Ovary (tissue), 9 donors: ENCODE results near the gene PTPRO. TPM values are rescaled to one million over a fixed set of nuclear protein-coding genes. Genes with fewer than 3 reads are reported as not detected.

Experiments used
- DNase-seq, 5 donors: peaks; one replicate each; pipeline ENCODE4 v3.0.0-alpha.2; 2019 to 2020
- H3K27ac ChIP-seq, 2 donors: fragments of 200-600 bp; one replicate each; pipeline versions ENCODE4 v1.5.1 to v1.8.0; 2019 to 2022
- H3K27me3 ChIP-seq: fragments of 200-600 bp; one replicate; pipeline ENCODE4 v1.8.0; 2022
- H3K36me3 ChIP-seq: fragments of 200-600 bp; sonication (generic); one replicate; pipeline ENCODE4 v1.5.1; 2019
- H3K4me1 ChIP-seq: one replicate; pipeline ENCODE4 v1.8.1; 2013; ENCODE audit warnings: mild to moderate bottlenecking, moderate library complexity; ENCODE audit not compliant: insufficient read depth
- H3K4me3 ChIP-seq: fragments of 200-600 bp; sonication (generic); one replicate; pipeline ENCODE4 v1.5.1; 2017
- H3K9me3 ChIP-seq, 2 donors: fragments of 200-600 bp in 1 of 2; sonication (generic) in 1 of 2; one replicate each; pipeline versions ENCODE4 v1.5.1 to v1.8.1; 2013 to 2019; ENCODE audit warnings: mild to moderate bottlenecking in 1 of 2, moderate library complexity in 1 of 2
- EP300 ChIP-seq: sonication (generic); formaldehyde crosslinking; IDR thresholded peaks from one replicate; pipeline ENCODE4 v1.6.1; 2017; ENCODE audit warnings: antibody characterized with exemption
- POLR2A ChIP-seq: fragments of 450-650 bp; IDR thresholded peaks from one replicate; pipeline ENCODE4 v1.6.1; 2017; ENCODE audit warnings: antibody characterized with exemption, mild to moderate bottlenecking, moderate library complexity
- WGBS, 3 donors: extraction: QIAGEN DNeasy Blood & Tissue Kit in 1 of 3; methylation state at CpG; one replicate each; pipeline versions ENCODE4 v1.1.5 to v1.1.7; 2013 to 2017; 5-methylcytosine and 5-hydroxymethylcytosine counted together
- intact Hi-C, 4 donors: fragments of 100-400 bp; cut with DNase I; formaldehyde crosslinking; loops; one replicate each; pipeline versions ENCODE4 v1.11.0 to v1.15.1; 2022 to 2023
- polyA plus RNA-seq, 2 donors: library from polyadenylated mRNA; stranded (reverse); fragments of 200-250 nt in 1 of 2; fragments of 350-450 nt in 1 of 2; fragmentation: Illumina TruSeq in 1 of 2; extraction: RNeasy Lipid Tissue Mini Kit (QIAGEN cat#74804) in 1 of 2; gene quantifications; one replicate each; pipeline ENCODE4 v1.2.3, GENCODE V29; 2013 to 2014
- total RNA-seq, 7 donors: library from RNA; depleted of rRNA in 2 of 7; stranded (reverse); fragments of >200 nt in 2 of 7; fragmentation: NEBNext Ultra II Directional in 3 of 7; extraction: Animal tissue kit (Norgen Biotek cat#: 25700) in 3 of 7; gene quantifications; one replicate each; pipeline versions ENCODE4 v1.1.0 to v1.2.4, GENCODE V29; 2016 to 2023
- TF ChIP-seq, protein P1 (sequence below), 3 donors: fragments of 450-650 bp in 2 of 3; fragments of 200-600 bp in 1 of 3; IDR thresholded peaks; one replicate each; pipeline versions ENCODE4 v1.5.1 to v1.8.0; 2016 to 2022; ENCODE audit warnings: antibody characterized with exemption in 3 of 3, mild to moderate bottlenecking in 1 of 3
- donor health status: DM: no; HTN: no; CAD: no; lungs with moderate emphysema.
- donor health status: DM: no; HTN: no; CAD: no.
- donor health status: Bipolar disorder and iron deficiency.
- donor health status: DM: yes; HTN: yes; CAD: no.
- donor health status: DM: no; HTN: no; CAD: no.
- donor health status: DM: yes; HTN: yes; CAD: no.

Gene PTPRO
- total and polyA plus RNA-seq, 9 donors = 0.30 to 3.7 (median 0.83) TPM

GRCh38 chr12:15527201-15528080 is 205.1 kb downstream of the PTPRO start:
- no peak overlapping the region for H3K27ac ChIP-seq
- TF ChIP-seq EP300 (no peak), POLR2A (no peak)
- no peaks in the 10 kb centered on the region for H3K4me1 ChIP-seq
- H3K27me3 ChIP-seq = no peaks in the 10 kb centered on the region
- no peaks in the 10 kb centered on the region for H3K36me3 ChIP-seq
- no peaks in the 10 kb centered on the region for H3K9me3 ChIP-seq
- H3K4me3 ChIP-seq = no peak overlapping the region
- intact Hi-C loops = loop anchor here in 1 of 4 donors (10.0 kb wide), 1 partner anchor 253 kb away; no protein-coding TSS in a partner anchor
- no peak for DNase-seq
- WGBS, 3 donors = 73 to 81% (median 76%) methylated on average over 8 of the region's 8 CpGs

DNA sequence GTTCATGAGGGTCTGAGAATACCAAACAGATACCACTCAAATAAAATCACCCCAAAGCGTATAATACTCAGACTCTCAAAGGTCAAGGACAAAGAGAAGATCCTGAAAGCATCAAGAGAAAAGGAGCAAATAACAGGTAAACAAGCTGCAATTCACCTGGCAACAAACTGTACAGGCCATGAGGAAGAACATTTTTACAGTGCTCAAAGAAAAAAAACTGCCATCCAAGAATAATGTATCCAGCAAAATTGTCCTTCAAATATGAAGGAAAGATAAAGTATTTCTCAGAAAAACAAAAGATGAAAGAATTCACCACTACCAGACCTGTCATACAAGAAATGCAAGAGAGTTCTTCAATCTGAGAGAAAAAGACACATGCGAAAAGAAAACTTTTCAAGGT is 206.4 kb downstream of the PTPRO start:
- H3K27ac ChIP-seq = no peak overlapping the region
- H3K4me3 ChIP-seq = no peak overlapping the region
- TF ChIP-seq POLR2A (no peak), EP300 (no peak)
- TF ChIP-seq, protein P1, sequence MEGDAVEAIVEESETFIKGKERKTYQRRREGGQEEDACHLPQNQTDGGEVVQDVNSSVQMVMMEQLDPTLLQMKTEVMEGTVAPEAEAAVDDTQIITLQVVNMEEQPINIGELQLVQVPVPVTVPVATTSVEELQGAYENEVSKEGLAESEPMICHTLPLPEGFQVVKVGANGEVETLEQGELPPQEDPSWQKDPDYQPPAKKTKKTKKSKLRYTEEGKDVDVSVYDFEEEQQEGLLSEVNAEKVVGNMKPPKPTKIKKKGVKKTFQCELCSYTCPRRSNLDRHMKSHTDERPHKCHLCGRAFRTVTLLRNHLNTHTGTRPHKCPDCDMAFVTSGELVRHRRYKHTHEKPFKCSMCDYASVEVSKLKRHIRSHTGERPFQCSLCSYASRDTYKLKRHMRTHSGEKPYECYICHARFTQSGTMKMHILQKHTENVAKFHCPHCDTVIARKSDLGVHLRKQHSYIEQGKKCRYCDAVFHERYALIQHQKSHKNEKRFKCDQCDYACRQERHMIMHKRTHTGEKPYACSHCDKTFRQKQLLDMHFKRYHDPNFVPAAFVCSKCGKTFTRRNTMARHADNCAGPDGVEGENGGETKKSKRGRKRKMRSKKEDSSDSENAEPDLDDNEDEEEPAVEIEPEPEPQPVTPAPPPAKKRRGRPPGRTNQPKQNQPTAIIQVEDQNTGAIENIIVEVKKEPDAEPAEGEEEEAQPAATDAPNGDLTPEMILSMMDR (IDR thresholded peaks at IDR 0.05) = no peak
- H3K36me3 ChIP-seq = no peaks in the 10 kb centered on the region
- 91 to 99% (median 96%) methylated on average over 2 of the region's 2 CpGs for WGBS, 3 donors
- intact Hi-C loops = loop anchor here in 1 of 4 donors (10.0 kb wide), 1 partner anchor 254 kb away; no protein-coding TSS in a partner anchor
- no peaks in the 10 kb centered on the region for H3K9me3 ChIP-seq
- no peaks in the 10 kb centered on the region for H3K4me1 ChIP-seq
- no peak for DNase-seq
- no peaks in the 10 kb centered on the region for H3K27me3 ChIP-seq

GRCh38 chr12:15530361-15530760 is 208.1 kb downstream of the PTPRO start:
- H3K4me3 ChIP-seq = no peak overlapping the region
- TF ChIP-seq EP300 = no peak
- H3K4me1 ChIP-seq = no peaks in the 10 kb centered on the region
- intact Hi-C loops = no loop called here
- WGBS, 3 donors = 82 to 95% (median 88%) methylated on average over 1 of the region's 1 CpG
- DNase-seq = no peak
- H3K9me3 ChIP-seq = no peaks in the 10 kb centered on the region
- H3K27me3 ChIP-seq = no peaks in the 10 kb centered on the region
- H3K27ac ChIP-seq = no peak overlapping the region
- H3K36me3 ChIP-seq = no peaks in the 10 kb centered on the region

DNA sequence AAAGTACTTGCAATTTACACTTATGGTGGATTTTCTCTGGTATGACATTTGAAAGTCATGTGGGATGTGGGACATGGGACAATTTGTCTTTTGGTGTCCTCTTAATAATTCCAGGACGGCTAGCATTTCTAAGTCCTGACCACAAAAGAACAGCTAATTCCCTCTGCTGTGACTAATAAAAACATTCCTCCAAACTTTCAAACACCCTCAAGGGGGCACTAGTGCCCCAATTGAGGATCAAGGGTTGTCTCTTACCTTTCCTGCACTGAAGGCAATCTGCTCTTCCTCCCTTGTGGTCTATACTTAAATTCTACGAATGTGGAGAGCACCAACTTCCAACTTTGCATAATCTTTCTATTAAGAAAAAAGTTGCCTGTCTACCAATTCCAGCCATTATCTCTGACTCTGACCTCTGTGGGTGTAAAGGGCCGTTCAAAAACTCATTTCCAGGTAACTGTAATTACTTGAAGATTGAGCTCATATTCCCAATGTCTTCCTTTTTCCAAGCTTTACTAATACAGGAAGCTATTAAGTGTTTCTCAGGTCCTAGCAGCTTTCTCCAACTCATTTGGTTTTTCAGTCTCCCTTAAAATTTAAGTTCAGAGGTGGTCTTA is 210.2 kb downstream of the PTPRO start:
- Histone ChIP-seq H3K27me3 (no peaks in the 10 kb centered on the region), H3K9me3 (no peaks in the 10 kb centered on the region), H3K4me3 (no peak overlapping the region), H3K4me1 (no peaks in the 10 kb centered on the region), H3K27ac (no peak overlapping the region), H3K36me3 (no peaks in the 10 kb centered on the region)
- peak in 1 of 5 donors; percentile 23 for DNase-seq
- 45 to 55% (median 47%) methylated on average over 3 of the region's 3 CpGs for WGBS, 3 donors
- TF ChIP-seq, protein P1 (IDR thresholded peaks at IDR 0.05) = no peak
- TF ChIP-seq EP300 = no peak
- no peak for TF ChIP-seq POLR2A
- intact Hi-C loops = no loop called here

DNA sequence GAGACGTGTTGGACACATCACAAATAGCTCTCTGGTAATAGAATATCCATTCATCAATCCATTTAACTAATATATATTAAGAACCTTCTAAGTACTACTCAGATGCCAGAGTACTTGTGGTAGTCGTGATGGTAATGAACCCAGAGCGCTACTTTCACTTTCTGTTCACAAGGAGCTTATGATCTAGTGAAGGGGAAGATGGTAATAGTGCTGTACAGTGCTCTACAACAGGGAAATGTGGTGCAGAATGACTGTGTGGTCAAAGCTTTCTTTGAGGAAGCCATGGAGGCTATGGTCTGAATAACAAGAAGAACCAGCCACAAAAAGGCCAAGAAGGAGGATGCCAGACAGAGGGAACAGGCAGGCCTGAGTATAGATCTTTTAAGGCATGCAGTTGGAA is 212.0 kb downstream of the PTPRO start:
- no peak overlapping the region for H3K4me3 ChIP-seq
- WGBS, 3 donors = 82 to 86% (median 83%) methylated on average over 3 of the region's 3 CpGs
- intact Hi-C loops = no loop called here
- no peaks in the 10 kb centered on the region for H3K9me3 ChIP-seq
- no peak overlapping the region for H3K27ac ChIP-seq
- TF ChIP-seq, protein P1 (IDR thresholded peaks at IDR 0.05) = no peak
- TF ChIP-seq EP300 (no peak), POLR2A (no peak)
- no peaks in the 10 kb centered on the region for H3K27me3 ChIP-seq
- no peaks in the 10 kb centered on the region for H3K36me3 ChIP-seq
- no peaks in the 10 kb centered on the region for H3K4me1 ChIP-seq
- no peak for DNase-seq
